CD8-positive, alpha-beta memory T cell (primary cell): Measurements from ENCODE around the gene GFOD2. TPM values are rescaled to one million over a fixed set of nuclear protein-coding genes. Genes with fewer than 3 reads are reported as not detected.
A peak's percentile ranks its signal among the peaks of the same experiment; 100 is the strongest.

Source experiments
- CTCF ChIA-PET: fragments of 350-600 bp; sonication (Branson Sonifier 250); formaldehyde crosslinking; loops from one replicate; lab custom pipeline; 2021; ENCODE audit warnings: antibody characterized with exemption; lab: Charles Lee
- POLR2A ChIA-PET: fragments of 350-600 bp; sonication (Branson Sonifier 250); formaldehyde crosslinking; loops from one replicate; lab custom pipeline; 2021; ENCODE audit warnings: antibody characterized with exemption; lab: Charles Lee
- DNase-seq, 5 donors: peaks; one replicate each; pipeline versions ENCODE4 v3.0.0 to v3.0.0-alpha.2; 2020 to 2022; ENCODE audit warnings: mixed read lengths in 1 of 5
- H3K27ac ChIP-seq: one replicate; pipeline ENCODE4 v1.7.0; 2013; ENCODE audit warnings: low read depth, mild to moderate bottlenecking, low read length, moderate library complexity
- H3K27me3 ChIP-seq: 2 replicates; pipeline ENCODE4 v1.7.0; 2013; ENCODE audit warnings: low read length, mild to moderate bottlenecking; ENCODE audit not compliant: insufficient read depth, poor library complexity, severe bottlenecking
- H3K36me3 ChIP-seq: 2 replicates; pipeline ENCODE4 v1.7.0; 2013; ENCODE audit warnings: mild to moderate bottlenecking, low read length, moderate library complexity; ENCODE audit not compliant: insufficient read depth
- H3K4me1 ChIP-seq: 2 replicates; pipeline ENCODE4 v1.7.0; 2013; ENCODE audit warnings: mild to moderate bottlenecking, low read length, moderate library complexity; ENCODE audit not compliant: insufficient read depth
- H3K4me3 ChIP-seq: 2 replicates; pipeline ENCODE4 v1.7.0; 2013; ENCODE audit warnings: mild to moderate bottlenecking, low read length
- H3K9me3 ChIP-seq: 2 replicates; pipeline ENCODE4 v1.7.0; 2013; ENCODE audit warnings: mild to moderate bottlenecking, low read length
- H3K27ac Mint-ChIP-seq, 8 donors: one replicate each; pipeline ENCODE4 v1.8.0; 2020 to 2021; ENCODE audit warnings: mixed read lengths in 8 of 8, mild to moderate bottlenecking in 6 of 8, inconsistent platforms in 3 of 8, moderate library complexity in 3 of 8
- H3K27me3 Mint-ChIP-seq, 2 donors: one replicate each; pipeline ENCODE4 v1.8.0; 2020 to 2021; ENCODE audit warnings: mixed read lengths in 2 of 2, mild to moderate bottlenecking in 1 of 2, moderate library complexity in 1 of 2
- H3K36me3 Mint-ChIP-seq, 3 donors: one replicate each; pipeline ENCODE4 v1.8.0; 2020 to 2021; ENCODE audit warnings: mixed read lengths in 3 of 3, inconsistent platforms in 1 of 3, mild to moderate bottlenecking in 1 of 3
- H3K4me1 Mint-ChIP-seq, 3 donors: one replicate each; pipeline ENCODE4 v1.8.0; 2020 to 2021; ENCODE audit warnings: mixed read lengths in 3 of 3, inconsistent platforms in 1 of 3, mild to moderate bottlenecking in 1 of 3
- H3K4me3 Mint-ChIP-seq, 7 donors: one replicate each; pipeline ENCODE4 v1.8.0; 2020 to 2021; ENCODE audit warnings: mixed read lengths in 7 of 7, mild to moderate bottlenecking in 6 of 7, moderate library complexity in 4 of 7, inconsistent platforms in 2 of 7
- H3K9me3 Mint-ChIP-seq, 5 donors: one replicate each; pipeline ENCODE4 v1.8.0; 2020 to 2022; ENCODE audit warnings: mixed read lengths in 5 of 5, mild to moderate bottlenecking in 3 of 5, moderate library complexity in 2 of 5, inconsistent platforms in 1 of 5
- polyA plus RNA-seq: library from polyadenylated mRNA; unstranded; fragments of 300-500 nt; fragmentation: Illumina TruSeq; gene quantifications from one replicate; pipeline ENCODE4 v1.2.3, GENCODE V29; 2021
- total RNA-seq, 2 experiments: library from RNA; stranded (reverse); gene quantifications; one replicate each; pipeline ENCODE4 v1.2.3, GENCODE V29; 2021

The GFOD2 gene
- total and polyA plus RNA-seq, 3 experiments from 2014 or later, result 11.2 to 23.7 (median 21.3) TPM

GRCh38 chr16:67731071-67731752 is 12.1 kb upstream of the GFOD2 start:
- no peak for DNase-seq
- Histone ChIP-seq H3K9me3 (no peaks in the 10 kb centered on the region), H3K27ac (no peak overlapping the region), H3K4me3 (no peak overlapping the region), H3K27me3 (no peaks in the 10 kb centered on the region), H3K4me1 (no peaks in the 10 kb centered on the region), H3K36me3 (peaks cover 24% of the 10 kb centered on the region)
- H3K4me1 Mint-ChIP-seq, result no peaks in the 10 kb centered on the region
- ChIA-PET POLR2A (no interaction called here), CTCF (no interaction called here)
- H3K4me3 Mint-ChIP-seq, result no peak overlapping the region
- peak overlapping the region in 2 of 8 donors; percentile 26 to 70 for H3K27ac Mint-ChIP-seq
- no peaks in the 10 kb centered on the region for H3K27me3 Mint-ChIP-seq
- peaks cover 3 to 77% (median 5%) of the 10 kb centered on the region in 3 donors for H3K36me3 Mint-ChIP-seq
- H3K9me3 Mint-ChIP-seq, result no peaks in the 10 kb centered on the region

DNA sequence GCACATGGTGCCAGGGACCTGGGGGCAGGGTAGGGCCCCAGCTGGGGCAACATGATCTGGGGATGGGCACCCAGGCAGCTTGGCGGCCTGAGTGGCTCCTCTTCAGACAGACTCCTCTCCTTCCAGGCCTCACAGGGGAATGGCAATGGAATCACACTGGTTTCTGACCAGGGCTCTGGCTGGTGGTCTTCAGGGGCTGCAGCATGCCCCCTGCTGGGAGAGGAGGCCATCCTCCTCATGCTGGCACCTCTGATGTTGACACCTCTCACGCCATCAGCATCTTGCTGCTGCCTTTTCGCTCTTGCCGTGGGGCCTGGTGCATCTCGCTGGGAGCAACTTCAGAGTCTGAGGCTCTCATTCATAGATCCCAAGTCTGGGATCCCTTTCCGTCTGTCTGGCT is 11.2 kb upstream of the GFOD2 start:
- H3K36me3 Mint-ChIP-seq, result peaks cover 3 to 78% (median 5%) of the 10 kb centered on the region in 3 donors
- no peaks in the 10 kb centered on the region for H3K4me1 Mint-ChIP-seq
- H3K4me3 ChIP-seq, result no peak overlapping the region
- H3K9me3 ChIP-seq, result no peaks in the 10 kb centered on the region
- peak overlapping the region in 1 of 8 donors; percentile 74 for H3K27ac Mint-ChIP-seq
- no peak overlapping the region for H3K27ac ChIP-seq
- H3K36me3 ChIP-seq, result peaks cover 24% of the 10 kb centered on the region
- POLR2A ChIA-PET, result no interaction called here
- no peak overlapping the region for H3K4me3 Mint-ChIP-seq
- CTCF ChIA-PET, result interaction anchor here (1.2 kb wide), 1 partner anchor 10 kb away, joined by 3 read pairs; no protein-coding TSS in a partner anchor
- no peaks in the 10 kb centered on the region for H3K27me3 Mint-ChIP-seq
- no peaks in the 10 kb centered on the region for H3K9me3 Mint-ChIP-seq
- H3K4me1 ChIP-seq, result no peaks in the 10 kb centered on the region
- no peaks in the 10 kb centered on the region for H3K27me3 ChIP-seq
- DNase-seq, result no peak

DNA sequence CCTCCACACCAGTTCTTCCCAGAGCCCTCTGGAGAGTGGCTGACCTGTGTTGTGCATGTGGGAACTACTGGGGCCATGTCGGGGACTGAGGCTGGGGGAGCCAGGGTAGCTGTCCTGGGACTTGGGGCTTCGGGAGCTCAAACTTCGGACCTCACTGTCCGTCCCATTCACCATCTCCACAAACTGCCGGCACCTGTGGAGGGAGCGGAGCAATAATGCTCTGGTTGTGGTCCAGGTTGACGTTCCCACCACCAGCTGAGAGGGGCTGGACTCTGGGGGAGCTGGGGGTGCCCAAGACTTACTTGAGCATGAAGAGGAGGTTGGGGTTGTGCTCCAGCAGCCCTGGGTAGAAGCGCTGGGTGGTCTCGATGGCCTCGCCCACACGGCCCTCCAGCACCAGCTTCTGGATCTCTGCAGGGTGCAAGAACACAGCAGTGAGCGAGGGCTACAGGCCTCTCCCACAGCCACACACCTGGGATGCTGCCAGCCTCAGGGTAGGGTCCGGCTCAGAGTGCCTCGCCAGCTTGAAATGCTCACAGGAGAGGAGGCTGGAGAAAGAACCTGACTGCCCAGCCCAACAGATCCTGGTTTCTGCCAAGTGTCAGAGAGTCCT is 10.6 kb upstream of the GFOD2 start:
- no peaks in the 10 kb centered on the region for H3K9me3 ChIP-seq
- no peak overlapping the region for H3K4me3 ChIP-seq
- no peak overlapping the region for H3K4me3 Mint-ChIP-seq
- no peaks in the 10 kb centered on the region for H3K9me3 Mint-ChIP-seq
- H3K4me1 ChIP-seq, result no peaks in the 10 kb centered on the region
- no peak overlapping the region for H3K27ac Mint-ChIP-seq
- H3K4me1 Mint-ChIP-seq, result no peaks in the 10 kb centered on the region
- DNase-seq, result no peak
- CTCF ChIA-PET, result interaction anchor here (1.2 kb wide), 1 partner anchor 9 kb away, joined by 3 read pairs; no protein-coding TSS in a partner anchor
- peaks cover 24% of the 10 kb centered on the region for H3K36me3 ChIP-seq
- POLR2A ChIA-PET, result no interaction called here
- H3K27me3 Mint-ChIP-seq, result no peaks in the 10 kb centered on the region
- no peaks in the 10 kb centered on the region for H3K27me3 ChIP-seq
- no peak overlapping the region for H3K27ac ChIP-seq
- peaks cover 3 to 81% (median 5%) of the 10 kb centered on the region in 3 donors for H3K36me3 Mint-ChIP-seq

GRCh38 chr16:67727521-67728485 is 8.7 kb upstream of the GFOD2 start:
- Histone ChIP-seq H3K9me3 (no peaks in the 10 kb centered on the region), H3K4me1 (no peaks in the 10 kb centered on the region), H3K36me3 (peaks cover 24% of the 10 kb centered on the region), H3K27ac (no peak overlapping the region), H3K27me3 (no peaks in the 10 kb centered on the region), H3K4me3 (no peak overlapping the region)
- ChIA-PET CTCF (interaction anchor here (1.1 to 1.2 kb wide), 2 partner anchors 9 to 89 kb away, joined by 3 to 4 read pairs; partner anchors contain the start of gene GFOD2), POLR2A (interaction anchor here (0.6 kb wide), 1 partner anchor 147 kb away, joined by 3 read pairs; no protein-coding TSS in a partner anchor)
- Mint-ChIP-seq H3K9me3 (no peaks in the 10 kb centered on the region), H3K27ac (no peak overlapping the region), H3K4me3 (no peak overlapping the region), H3K4me1 (no peaks in the 10 kb centered on the region), H3K27me3 (no peaks in the 10 kb centered on the region), H3K36me3 (peaks cover 4 to 82% (median 5%) of the 10 kb centered on the region in 3 donors)
- no peak for DNase-seq

DNA sequence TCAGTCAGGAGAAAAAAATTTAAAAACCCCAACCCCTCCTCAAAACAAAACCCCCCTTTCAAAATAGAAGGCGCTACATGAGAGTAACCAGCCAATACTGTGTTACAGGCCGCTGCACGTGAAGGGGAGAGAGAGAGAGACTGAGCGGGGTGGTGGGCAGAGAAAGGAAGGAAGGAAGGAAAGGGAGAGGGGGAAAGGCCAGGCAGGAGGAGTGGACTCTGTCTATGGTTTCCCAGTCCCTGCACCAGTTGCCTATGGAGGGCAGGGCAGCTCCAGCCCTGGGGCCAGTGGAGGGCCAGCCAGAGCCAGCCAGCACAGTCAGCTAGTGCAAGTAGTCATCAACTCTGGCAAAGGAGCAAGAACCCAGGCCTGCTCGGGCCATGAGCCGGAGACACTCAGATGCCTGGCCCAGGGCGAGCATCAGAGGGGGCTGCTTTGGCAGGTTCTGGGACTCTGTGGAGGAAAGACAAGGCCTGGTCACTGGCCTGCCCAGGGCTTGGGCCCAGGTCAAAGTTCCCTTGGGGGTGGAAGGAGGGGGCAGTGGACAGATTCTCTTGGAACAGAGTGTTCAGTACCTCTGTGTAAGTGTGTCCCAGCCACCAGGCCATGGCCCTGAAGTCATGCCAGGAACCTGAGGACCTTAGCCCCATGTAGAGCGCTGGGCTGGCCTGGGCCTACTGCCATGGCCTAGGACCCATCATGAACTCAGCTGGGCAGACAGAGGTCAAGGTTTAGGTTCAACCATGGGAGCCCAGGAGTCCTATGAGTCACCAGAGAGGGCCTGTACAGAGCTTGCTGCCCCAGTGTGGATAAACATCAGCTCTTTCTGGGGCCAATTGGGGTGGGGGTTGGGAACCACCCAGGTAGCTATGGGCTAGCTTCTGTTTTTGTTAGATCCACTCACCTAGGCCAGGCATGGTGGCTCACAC is 7.3 kb upstream of the GFOD2 start:
- no peak overlapping the region for H3K27ac ChIP-seq
- H3K36me3 ChIP-seq, result peaks cover 24% of the 10 kb centered on the region
- Mint-ChIP-seq H3K27me3 (no peaks in the 10 kb centered on the region), H3K4me3 (peak overlapping the region in 2 of 7 donors; percentile 40 to 48), H3K9me3 (no peaks in the 10 kb centered on the region), H3K27ac (peak overlapping the region in 1 of 8 donors; percentile 38), H3K36me3 (peaks cover 4 to 74% (median 5%) of the 10 kb centered on the region in 3 donors), H3K4me1 (no peaks in the 10 kb centered on the region)
- no peaks in the 10 kb centered on the region for H3K9me3 ChIP-seq
- H3K27me3 ChIP-seq, result no peaks in the 10 kb centered on the region
- CTCF ChIA-PET, result interaction anchor here (1.1 to 1.2 kb wide), 2 partner anchors 58 to 90 kb away, joined by 3 to 4 read pairs; no protein-coding TSS in a partner anchor
- no peak overlapping the region for H3K4me3 ChIP-seq
- H3K4me1 ChIP-seq, result no peaks in the 10 kb centered on the region
- POLR2A ChIA-PET, result no interaction called here
- peak in 1 of 5 donors; percentile 26 for DNase-seq

- Mint-ChIP-seq H3K4me1 (peaks cover 14 to 22% (median 22%) of the 10 kb centered on the region in 3 donors), H3K9me3 (no peaks in the 10 kb centered on the region), H3K27ac (no peak overlapping the region), H3K36me3 (peaks cover under 1 to 56% (median 1%) of the 10 kb centered on the region in 3 donors), H3K4me3 (no peak overlapping the region), H3K27me3 (no peaks in the 10 kb centered on the region)
- peaks cover 5% of the 10 kb centered on the region for H3K36me3 ChIP-seq
- H3K27ac ChIP-seq, result no peak overlapping the region
- H3K9me3 ChIP-seq, result no peaks in the 10 kb centered on the region
- ChIA-PET POLR2A (no interaction called here), CTCF (interaction anchor here (1.1 to 1.2 kb wide), 2 partner anchors 79 to 93 kb away, joined by 3 read pairs; partner anchors contain the start of gene CARMIL2)
- no peak overlapping the region for H3K4me3 ChIP-seq
- H3K27me3 ChIP-seq, result no peaks in the 10 kb centered on the region
- DNase-seq, result peak in 1 of 5 donors; percentile 35
- peaks cover 10% of the 10 kb centered on the region for H3K4me1 ChIP-seq
Observed at GRCh38 chr16:67723911-67724305, 4.8 kb upstream of the GFOD2 start.
